ENCODE measurements around the gene ACSL1.
"Not testable (repeated sequence)": the region's sequence is repeated elsewhere in the genome, so short reads cannot be mapped to it uniquely, and the experiment has no call there.

The ACSL1 gene

GRCh38 chr4:184839075-184839399 lies 13.3 kb upstream of the ACSL1 start:
- not testable (repeated sequence) for DNase-seq

GRCh38 chr4:184838249-184839074 lies 12.7 kb upstream of the ACSL1 start:
- DNase-seq: no peak

GRCh38 chr4:184836613-184837012 lies 10.8 kb upstream of the ACSL1 start:
- no peak for DNase-seq

- DNase-seq: peak; percentile 78
Observed at GRCh38 chr4:184833046-184833838, 7.5 kb upstream of the ACSL1 start.

- DNase-seq: no peak
Observed at GRCh38 chr4:184831153-184831552, 5.4 kb upstream of the ACSL1 start.

GRCh38 chr4:184826691-184827270 lies 1.0 kb upstream of the ACSL1 start:
- DNase-seq: no peak

- no peak for DNase-seq
Observed at GRCh38 chr4:184825141-184825895, 450 bp downstream of the ACSL1 start.

GRCh38 chr4:184824776-184825084 lies 1.0 kb downstream of the ACSL1 start:
- DNase-seq: no peak

GRCh38 chr4:184824081-184824775 lies 1.5 kb downstream of the ACSL1 start:
- no peak for DNase-seq

- no peak for DNase-seq
Observed at GRCh38 chr4:184823014-184823413, 2.8 kb downstream of the ACSL1 start.

GRCh38 chr4:184822356-184822755 lies 3.4 kb downstream of the ACSL1 start:
- no peak for DNase-seq

- DNase-seq: peak; percentile 2
Observed at GRCh38 chr4:184821242-184821641, 4.5 kb downstream of the ACSL1 start.

GRCh38 chr4:184819786-184820185 lies 6.0 kb downstream of the ACSL1 start:
- no peak for DNase-seq

- no peak for DNase-seq
Observed at GRCh38 chr4:184818216-184818564, 7.6 kb downstream of the ACSL1 start.

GRCh38 chr4:184817494-184818215 lies 8.1 kb downstream of the ACSL1 start:
- DNase-seq: no peak

GRCh38 chr4:184816962-184817361 lies 8.8 kb downstream of the ACSL1 start:
- no peak for DNase-seq

GRCh38 chr4:184815046-184815877 lies 10.5 kb downstream of the ACSL1 start:
- DNase-seq: no peak

- DNase-seq: no peak
Observed at GRCh38 chr4:184814686-184815045, 11.1 kb downstream of the ACSL1 start.

- DNase-seq: no peak
Observed at GRCh38 chr4:184812651-184813181, 13.1 kb downstream of the ACSL1 start.

- DNase-seq: no peak
Observed at GRCh38 chr4:184812199-184812542, 13.6 kb downstream of the ACSL1 start.

Measured in SIG-M5 (cell line).